GM04503 (cell line): ENCODE results near the gene PCBD1.
"Not testable (repeated sequence)": the region's sequence is repeated elsewhere in the genome, so short reads cannot be mapped to it uniquely, and the experiment has no call there.

Experiments
- DNase-seq: peaks from one replicate; pipeline ENCODE4 v3.0.0-alpha.2; 2012; ENCODE audit warnings: low read depth

The PCBD1 gene

GRCh38 chr10:70863470-70864160, 24.8 kb downstream of the PCBD1 start:
- DNase-seq: no peak

- DNase-seq: not testable (repeated sequence)
Observed at GRCh38 chr10:70861495-70862197, 26.7 kb downstream of the PCBD1 start.

DNA sequence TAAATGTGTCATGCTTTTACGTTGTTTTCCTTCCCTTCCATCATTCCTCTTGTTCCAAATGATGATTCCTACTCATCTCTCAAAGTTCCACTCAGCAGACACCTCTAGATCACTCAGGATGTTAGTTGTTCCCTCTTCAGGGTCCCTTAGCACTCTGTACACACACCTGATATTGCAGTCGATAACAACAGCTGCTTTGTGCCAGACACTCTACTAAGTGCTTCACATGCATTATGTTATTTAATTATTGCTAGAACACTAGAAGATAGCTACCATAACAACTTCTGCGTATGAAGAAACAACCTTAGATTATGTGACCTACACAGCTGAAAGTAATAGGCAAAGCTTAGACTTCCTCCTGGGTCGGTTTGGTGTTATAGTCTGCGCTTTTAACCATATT, 29.6 kb downstream of the PCBD1 start:
- no peak for DNase-seq

DNA sequence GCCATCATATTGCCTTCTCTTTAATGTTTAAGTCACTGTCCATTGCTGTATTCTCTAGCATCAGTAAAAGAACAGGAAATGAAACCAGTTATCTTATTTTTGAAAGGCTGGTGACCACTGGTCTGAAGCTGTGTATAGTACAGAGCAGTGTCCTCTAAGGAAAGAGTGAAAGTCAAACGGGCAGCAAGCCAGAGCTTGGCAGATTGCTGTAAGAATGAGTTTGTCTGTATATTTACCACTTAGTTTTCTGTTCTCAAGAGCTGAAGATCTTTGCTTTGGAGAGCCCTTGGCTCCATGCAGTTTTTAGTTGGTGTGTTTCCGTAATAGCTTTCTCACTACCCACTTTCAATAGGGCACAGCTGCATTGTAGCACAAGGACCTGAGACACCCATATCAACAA, 31.9 kb downstream of the PCBD1 start:
- no peak for DNase-seq

DNA sequence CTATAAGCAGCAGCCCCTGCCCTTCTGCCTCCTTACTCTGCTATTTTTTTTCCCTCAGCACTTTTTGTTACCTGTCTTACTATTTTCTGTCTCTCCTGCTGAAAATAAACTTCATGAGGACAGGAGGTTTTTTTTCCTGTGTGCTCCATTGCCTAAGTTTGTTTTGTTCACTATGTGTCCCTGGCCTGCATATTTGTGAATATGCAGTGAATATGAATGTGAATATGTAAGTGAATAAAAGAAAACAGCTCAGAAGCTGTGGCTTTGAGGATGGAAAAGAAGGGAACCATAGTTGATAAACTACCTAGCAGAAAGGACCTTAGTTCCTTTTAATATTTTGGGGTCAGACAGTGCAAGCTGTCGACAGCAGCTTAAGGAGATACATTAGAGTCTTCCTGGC, 34.9 kb downstream of the PCBD1 start:
- no peak for DNase-seq

DNA sequence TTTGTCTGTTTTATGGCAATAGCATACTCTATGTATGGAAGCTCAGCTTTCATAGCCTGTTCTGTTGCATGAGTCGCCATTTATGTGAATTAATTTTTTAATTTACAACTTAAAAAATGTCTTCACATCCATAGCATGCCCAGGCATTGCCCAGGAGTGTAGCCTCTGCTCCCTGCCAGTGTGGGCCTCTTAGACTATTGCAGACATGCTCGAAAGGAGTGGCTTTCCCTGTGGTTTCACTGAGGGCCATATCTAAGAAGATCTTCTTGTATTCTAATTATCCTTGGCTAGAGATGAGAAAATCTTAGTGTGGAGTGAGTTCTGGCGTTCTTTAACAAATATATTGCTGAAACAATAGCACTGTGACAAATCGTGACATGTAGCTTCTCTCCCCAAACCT, 35.3 kb downstream of the PCBD1 start:
- DNase-seq: no peak

DNA sequence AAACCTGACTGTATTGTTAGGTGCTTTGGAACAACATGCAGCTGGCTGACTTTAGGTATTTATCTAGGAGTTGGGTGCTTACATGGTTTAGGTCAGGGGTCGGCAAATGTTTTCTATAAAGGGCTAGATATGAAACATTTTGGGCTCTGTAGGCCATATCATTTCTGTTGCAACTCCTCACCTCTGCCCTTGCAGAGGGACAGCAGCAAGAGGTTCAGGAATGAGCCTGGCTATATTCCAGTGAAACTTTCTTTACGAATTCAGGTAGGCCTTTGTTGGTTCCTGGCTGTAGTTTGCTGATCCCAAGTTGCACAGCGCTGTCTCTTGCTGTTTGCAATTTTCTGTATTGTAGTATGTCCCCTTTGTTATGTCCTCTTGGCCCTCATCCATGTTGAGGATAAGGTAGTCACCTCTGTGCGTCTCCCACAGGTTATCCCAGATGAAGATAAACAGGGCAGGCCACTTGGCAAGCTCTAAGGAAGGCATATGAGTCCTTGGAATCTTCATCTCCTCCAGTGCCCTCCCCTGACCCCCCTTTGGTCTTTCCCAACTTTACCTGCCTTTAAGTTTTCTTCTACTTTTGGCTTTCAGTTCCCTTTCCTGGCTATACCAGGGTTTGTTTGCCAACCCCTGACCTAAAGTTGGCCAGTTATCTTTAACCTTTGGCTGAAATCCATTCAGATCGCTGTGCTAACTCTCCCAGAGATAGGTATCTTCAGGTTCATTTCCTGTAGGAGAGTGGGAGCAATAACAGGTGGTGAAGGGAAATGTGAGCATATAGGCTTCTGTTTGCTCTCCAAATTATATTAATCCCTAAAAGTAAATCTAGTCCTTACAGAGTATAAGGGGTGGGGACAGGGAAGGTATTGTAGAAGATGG, 36.5 kb downstream of the PCBD1 start:
- no peak for DNase-seq

- no peak for DNase-seq
Observed at GRCh38 chr10:70850097-70850496, 38.3 kb downstream of the PCBD1 start.

- DNase-seq: peak; percentile 67
Observed at GRCh38 chr10:70849582-70850016, 38.8 kb downstream of the PCBD1 start.

DNA sequence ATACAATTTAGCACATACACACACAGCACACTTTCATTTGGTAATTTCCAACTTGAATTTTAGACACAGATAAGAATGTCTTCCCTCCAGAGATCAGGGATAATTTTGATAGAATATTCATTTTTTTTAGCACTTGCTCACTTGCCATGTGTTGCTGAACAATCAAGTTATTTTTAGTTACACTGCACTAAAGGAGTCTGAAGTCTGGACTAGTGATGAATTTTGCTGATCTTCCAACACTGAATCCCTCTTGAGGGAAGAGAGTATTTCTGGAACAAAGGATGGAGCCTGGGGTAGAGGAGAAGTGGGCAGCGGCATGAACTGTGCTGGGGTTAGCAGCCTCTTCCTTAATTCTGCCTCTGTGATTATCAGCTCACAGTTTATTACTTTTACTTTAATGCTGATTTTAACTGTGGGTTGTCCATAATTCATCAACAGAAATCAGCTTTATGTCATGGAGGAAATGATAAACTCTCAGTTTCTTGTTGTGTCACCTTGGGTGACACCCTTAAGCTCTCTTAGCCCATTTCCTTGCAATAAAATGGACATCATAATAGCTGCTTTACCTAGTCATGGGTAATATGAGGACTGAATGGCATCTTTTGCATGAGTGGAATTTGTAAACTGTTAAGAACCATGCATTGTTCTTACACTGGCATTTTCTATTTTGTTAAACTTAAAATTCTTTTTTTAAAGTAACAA, 40.6 kb downstream of the PCBD1 start:
- DNase-seq: no peak

DNA sequence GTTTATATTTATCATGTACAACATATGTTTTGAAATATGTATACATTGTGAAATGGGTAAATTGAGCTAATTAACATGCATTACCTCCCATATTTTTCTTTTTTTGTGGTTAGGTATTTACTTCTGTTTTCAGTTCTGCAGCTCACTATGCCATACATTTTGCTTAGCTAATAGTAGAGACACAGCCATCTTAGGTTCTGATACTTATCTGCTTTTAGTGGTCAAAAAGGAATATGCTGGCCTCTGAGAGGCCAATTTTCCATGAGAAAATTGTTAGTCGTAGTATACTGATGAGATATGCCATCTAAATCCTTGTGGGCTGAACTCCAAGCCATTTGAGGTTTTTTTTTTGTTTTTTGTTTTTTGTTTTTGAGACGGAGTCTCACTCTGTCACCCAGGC, 41.6 kb downstream of the PCBD1 start:
- no peak for DNase-seq

DNA sequence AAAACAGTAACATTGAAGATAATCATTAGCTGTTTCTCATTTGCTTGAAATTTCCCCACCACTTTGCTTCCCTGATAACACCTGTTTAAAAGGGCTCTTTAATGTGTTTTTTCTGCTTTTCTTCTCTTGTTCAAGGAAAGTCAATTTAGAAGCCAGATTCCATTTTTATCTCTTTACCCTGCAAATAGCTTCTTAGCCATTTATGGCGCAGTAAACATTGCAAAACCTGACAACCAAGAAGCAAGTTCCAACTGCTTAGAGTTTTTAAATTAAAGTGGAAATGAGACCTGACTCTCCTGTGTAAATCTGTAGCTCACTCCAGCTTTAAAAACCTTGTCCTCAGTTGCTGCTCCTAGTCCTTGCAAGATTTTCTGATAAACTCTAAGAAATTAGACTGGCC, 42.5 kb downstream of the PCBD1 start:
- no peak for DNase-seq

DNA sequence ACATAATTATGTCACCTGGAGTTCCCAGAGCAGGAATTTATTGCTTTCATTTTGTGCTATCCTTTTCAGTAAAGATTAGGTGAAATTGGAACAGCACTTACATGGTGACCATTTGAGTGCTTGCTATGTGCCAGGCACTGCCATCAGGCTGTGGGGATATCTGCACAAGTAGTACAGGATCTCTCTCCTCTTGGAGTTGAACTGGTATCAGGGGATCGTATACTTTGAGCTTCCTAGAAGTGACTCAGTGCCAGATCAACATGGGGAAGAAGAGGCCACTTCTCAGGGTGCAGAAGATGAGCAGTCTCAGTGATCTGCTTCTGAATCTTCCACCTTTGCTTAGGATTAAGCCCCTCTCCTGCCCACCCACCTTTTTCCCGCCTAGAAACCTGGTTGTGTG, 43.1 kb downstream of the PCBD1 start:
- no peak for DNase-seq

GRCh38 chr10:70843776-70844489, 44.4 kb downstream of the PCBD1 start:
- no peak for DNase-seq

- DNase-seq: no peak
Observed at GRCh38 chr10:70843333-70843732, 45.0 kb downstream of the PCBD1 start.

DNA sequence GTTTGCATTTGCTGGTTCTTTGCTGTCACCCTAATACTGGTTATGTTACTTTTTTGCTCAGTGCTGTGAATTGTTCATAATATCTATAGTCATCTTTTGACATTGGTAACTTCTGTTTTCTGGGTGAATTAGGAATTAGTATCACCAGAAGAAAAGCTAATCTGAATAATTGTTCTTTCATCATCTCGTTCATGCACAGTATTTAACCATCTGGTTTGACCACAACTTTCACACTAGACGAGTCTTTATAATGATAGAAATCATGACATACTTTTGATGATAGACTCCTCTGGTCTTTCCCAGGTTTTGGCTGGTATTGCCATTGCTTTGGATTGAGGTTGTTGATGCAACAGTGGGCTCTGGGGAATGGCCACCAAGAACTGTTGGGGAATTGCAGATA, 47.5 kb downstream of the PCBD1 start:
- no peak for DNase-seq

GRCh38 chr10:70838270-70838805, 50.0 kb downstream of the PCBD1 start:
- DNase-seq: no peak

DNA sequence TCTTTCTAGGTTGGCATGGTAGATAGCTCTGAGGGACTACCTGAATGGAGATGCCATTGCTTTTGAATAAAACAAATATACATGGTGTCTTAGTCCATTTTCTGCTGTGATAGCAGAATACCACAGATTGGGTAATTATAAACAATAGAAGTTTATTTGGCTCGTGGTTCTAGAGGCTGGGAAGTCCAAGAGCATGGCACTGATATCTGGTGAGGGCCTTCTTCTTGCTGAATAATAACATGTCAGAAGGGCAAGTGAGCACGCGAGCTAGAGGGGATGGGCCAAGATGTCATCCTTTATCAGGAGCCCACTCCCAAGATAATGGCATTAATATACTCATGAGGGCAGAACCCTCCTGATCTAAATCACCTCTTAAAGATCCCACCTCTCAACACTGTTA, 50.7 kb downstream of the PCBD1 start:
- DNase-seq: no peak

- no peak for DNase-seq
Observed at GRCh38 chr10:70836319-70836718, 52.0 kb downstream of the PCBD1 start.

DNA sequence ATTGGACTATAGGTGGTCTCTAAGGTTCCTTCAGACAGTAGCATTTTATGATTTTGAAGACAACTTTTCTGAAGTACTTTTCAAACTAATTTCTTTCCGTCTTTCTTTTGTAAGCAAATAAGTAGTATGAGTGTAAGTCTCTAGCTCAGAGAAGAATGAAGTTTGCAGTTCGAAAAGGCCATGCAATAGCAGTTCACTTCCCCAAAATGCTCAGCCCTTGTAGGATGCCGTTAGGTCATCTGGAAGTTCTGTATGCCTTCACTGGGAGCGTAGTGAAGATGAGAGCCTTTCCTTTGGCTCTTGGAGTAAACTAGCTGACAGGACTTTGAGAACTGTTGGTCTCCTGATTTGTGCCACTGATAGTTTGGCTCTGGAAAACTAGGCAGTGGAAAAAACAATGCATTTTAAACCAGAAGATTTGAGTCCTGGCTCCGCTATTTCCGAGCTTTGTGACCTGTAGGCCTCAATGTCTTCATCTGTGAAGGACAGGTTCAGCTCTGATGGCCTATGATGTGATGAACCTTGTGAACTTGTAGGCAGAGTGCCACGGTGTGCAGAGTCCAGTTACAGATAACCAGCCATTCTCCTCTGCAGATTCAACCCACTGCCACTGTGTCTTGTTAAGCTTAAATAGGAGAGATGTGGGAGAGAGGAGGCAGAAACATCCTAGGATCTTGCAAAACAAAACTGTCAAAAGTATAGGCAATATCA, 53.8 kb downstream of the PCBD1 start:
- DNase-seq: no peak

DNA sequence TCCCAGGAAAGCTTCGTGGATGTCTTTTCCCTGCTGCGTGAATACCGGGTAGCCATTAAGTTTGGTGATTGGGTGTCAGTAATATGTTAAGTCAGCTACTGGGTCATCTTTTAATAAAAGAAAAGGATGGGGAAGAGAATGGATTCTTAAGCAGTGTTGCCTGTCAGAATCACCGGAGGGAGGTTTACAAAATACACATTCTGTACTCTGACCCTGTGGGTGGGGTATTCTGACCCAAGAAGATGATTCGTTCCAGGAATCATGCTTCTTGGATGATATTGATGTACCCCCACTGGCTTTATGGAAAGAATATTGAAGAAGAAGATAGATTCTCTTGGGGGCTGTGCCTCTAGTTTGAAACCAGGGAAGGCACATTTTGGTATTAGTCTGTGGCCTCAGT, 54.3 kb downstream of the PCBD1 start:
- DNase-seq: no peak
